Stomach (tissue), 4 donors: Measurements from ENCODE around the gene SNX32.

Experiments
- EP300 ChIP-seq: sonication (generic); formaldehyde crosslinking; IDR thresholded peaks from one replicate; pipeline ENCODE4 v1.6.1; 2017; ENCODE audit warnings: antibody characterized with exemption
- TF ChIP-seq, protein P1 (sequence below), 7 experiments: fragments of 450-650 bp in 4 of 7; fragments of 200-600 bp in 3 of 7; sonication (generic) in 3 of 7; IDR thresholded peaks; one replicate each; pipeline ENCODE4 v1.5.1; 2016 to 2019; ENCODE audit warnings: antibody characterized with exemption in 7 of 7, control low read depth in 2 of 7, mild to moderate bottlenecking in 1 of 7

- TF ChIP-seq, protein P1, sequence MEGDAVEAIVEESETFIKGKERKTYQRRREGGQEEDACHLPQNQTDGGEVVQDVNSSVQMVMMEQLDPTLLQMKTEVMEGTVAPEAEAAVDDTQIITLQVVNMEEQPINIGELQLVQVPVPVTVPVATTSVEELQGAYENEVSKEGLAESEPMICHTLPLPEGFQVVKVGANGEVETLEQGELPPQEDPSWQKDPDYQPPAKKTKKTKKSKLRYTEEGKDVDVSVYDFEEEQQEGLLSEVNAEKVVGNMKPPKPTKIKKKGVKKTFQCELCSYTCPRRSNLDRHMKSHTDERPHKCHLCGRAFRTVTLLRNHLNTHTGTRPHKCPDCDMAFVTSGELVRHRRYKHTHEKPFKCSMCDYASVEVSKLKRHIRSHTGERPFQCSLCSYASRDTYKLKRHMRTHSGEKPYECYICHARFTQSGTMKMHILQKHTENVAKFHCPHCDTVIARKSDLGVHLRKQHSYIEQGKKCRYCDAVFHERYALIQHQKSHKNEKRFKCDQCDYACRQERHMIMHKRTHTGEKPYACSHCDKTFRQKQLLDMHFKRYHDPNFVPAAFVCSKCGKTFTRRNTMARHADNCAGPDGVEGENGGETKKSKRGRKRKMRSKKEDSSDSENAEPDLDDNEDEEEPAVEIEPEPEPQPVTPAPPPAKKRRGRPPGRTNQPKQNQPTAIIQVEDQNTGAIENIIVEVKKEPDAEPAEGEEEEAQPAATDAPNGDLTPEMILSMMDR (IDR thresholded peaks at IDR 0.05) = no peak
- no peak for TF ChIP-seq EP300
Observed at GRCh38 chr11:65797711-65798110, 36.1 kb upstream of the SNX32 start.
